H1 (cell line): Measurements from ENCODE around the gene RAB30. TPM values are rescaled to one million over a fixed set of nuclear protein-coding genes. Genes with fewer than 3 reads are reported as not detected.

Experiments used
- CTCF ChIA-PET: fragments of 300-600 bp; sonication (Branson Sonifier 250); formaldehyde crosslinking; loops from one replicate; lab custom pipeline; 2021; ENCODE audit not compliant: partially characterized antibody; lab: Charles Lee
- POLR2A ChIA-PET: fragments of 300-600 bp; sonication (Branson Sonifier 250); formaldehyde crosslinking; loops from one replicate; lab custom pipeline; 2021; ENCODE audit warnings: inconsistent platforms; ENCODE audit not compliant: partially characterized antibody; lab: Charles Lee
- DNase-seq, 2 experiments: peaks; one replicate each; pipeline versions ENCODE4 v3.0.0 to v3.0.0-alpha.2; 2010 to 2022; ENCODE audit warnings: low spot score in 2 of 2, low read depth in 1 of 2, mixed read lengths in 1 of 2
- FAIRE-seq: peaks from 2 replicates; lab custom pipeline; 2011; peaks lifted over from hg19 to GRCh38; lab: Jason Lieb, UNC
- H2AFZ ChIP-seq: 2 replicates; pipeline ENCODE4 v1.8.1; 2012; ENCODE audit warnings: low read length, inconsistent platforms
- H2AK5ac ChIP-seq: 2 replicates; pipeline ENCODE4 v1.6.1; 2013; ENCODE audit warnings: low read depth, low read length
- H2BK120ac ChIP-seq: replicated peaks from 2 replicates; pipeline ENCODE3; 2013; ENCODE audit warnings: low read depth, low read length, inconsistent platforms
- H2BK12ac ChIP-seq: 2 replicates; pipeline ENCODE4 v1.6.1; 2013; ENCODE audit warnings: low read depth, low read length
- H2BK15ac ChIP-seq: 2 replicates; pipeline ENCODE4 v1.6.1; 2013; ENCODE audit warnings: low read length
- H2BK20ac ChIP-seq: 2 replicates; pipeline ENCODE4 v1.6.1; 2013; ENCODE audit warnings: low read length
- H2BK5ac ChIP-seq: 2 replicates; pipeline ENCODE4 v1.6.1; 2013; ENCODE audit warnings: low read depth, low read length
- H3K14ac ChIP-seq: 2 replicates; pipeline ENCODE4 v1.6.1; 2013; ENCODE audit warnings: inconsistent platforms; ENCODE audit not compliant: insufficient read length
- H3K18ac ChIP-seq: 2 replicates; pipeline ENCODE4 v1.6.1; 2013; ENCODE audit warnings: low read length; ENCODE audit errors: extremely low read depth
- H3K23ac ChIP-seq: 2 replicates; pipeline ENCODE4 v1.6.1; 2013; ENCODE audit warnings: inconsistent platforms; ENCODE audit not compliant: insufficient read length
- H3K23me2 ChIP-seq: 2 replicates; pipeline ENCODE4 v1.6.1; 2013; ENCODE audit warnings: low read depth, low read length
- H3K27ac ChIP-seq: 2 replicates; pipeline ENCODE4 v1.6.1; 2011; ENCODE audit warnings: low read depth, low read length, inconsistent platforms
- H3K27me3 ChIP-seq, 4 experiments: replicated peaks in 1 of 4; 1 replicate in 1 of 4; 2 replicates in 3 of 4; pipeline versions ENCODE4 v1.6.1 to v1.8.1; 2011 to 2013; ENCODE audit warnings: low read length in 3 of 4, mild to moderate bottlenecking in 3 of 4, inconsistent platforms in 2 of 4, mixed read lengths in 2 of 4, moderate library complexity in 1 of 4; ENCODE audit not compliant: control insufficient read depth in 3 of 4, insufficient read depth in 3 of 4; ENCODE audit errors: extremely low read depth in 1 of 4
- H3K36me3 ChIP-seq, 4 experiments: 2 replicates each; pipeline versions ENCODE4 v1.6.1 to v1.8.1; 2011 to 2013; ENCODE audit warnings: mild to moderate bottlenecking in 4 of 4, low read length in 3 of 4, moderate library complexity in 2 of 4, control low read depth in 1 of 4, inconsistent platforms in 1 of 4; ENCODE audit not compliant: insufficient read depth in 4 of 4, control insufficient read depth in 2 of 4
- H3K4ac ChIP-seq: replicated peaks from 2 replicates; pipeline ENCODE3; 2013; ENCODE audit warnings: low read length, low read depth, mixed read lengths, inconsistent platforms; ENCODE audit not compliant: insufficient read length
- H3K4me1 ChIP-seq, 4 experiments: replicated peaks in 1 of 4; 1 replicate in 1 of 4; 2 replicates in 3 of 4; pipeline versions ENCODE4 v1.6.1 to v1.8.1; 2011 to 2013; ENCODE audit warnings: low read length in 3 of 4, inconsistent platforms in 2 of 4, mixed read lengths in 1 of 4; ENCODE audit not compliant: insufficient read depth in 4 of 4, control insufficient read depth in 3 of 4
- H3K4me2 ChIP-seq, 2 experiments: 2 replicates each; pipeline versions ENCODE4 v1.6.1 to v1.8.1; 2011 to 2013; ENCODE audit warnings: low read depth in 2 of 2, low read length in 2 of 2, control low read depth in 1 of 2, inconsistent platforms in 1 of 2, mild to moderate bottlenecking in 1 of 2; ENCODE audit not compliant: insufficient read depth in 1 of 2
- H3K4me3 ChIP-seq, 4 experiments: fragments of 200-600, 300-600 bp in 1 of 4; sonication (generic), shearing (Covaris generic), sonication (Bioruptor Twin) in 1 of 4; 2 replicates each; pipeline versions ENCODE4 v1.5.1 to v1.8.1; 2011 to 2016; ENCODE audit warnings: low read length in 4 of 4, low read depth in 3 of 4, control low read depth in 2 of 4, inconsistent platforms in 2 of 4, mild to moderate bottlenecking in 2 of 4, mixed read lengths in 1 of 4, moderate library complexity in 1 of 4; ENCODE audit not compliant: insufficient read depth in 2 of 4; ENCODE audit errors: extremely low read depth in 1 of 4
- H3K56ac ChIP-seq: replicated peaks from 2 replicates; pipeline ENCODE3; 2013; ENCODE audit warnings: low read depth, mild to moderate bottlenecking, mixed read lengths, low read length, inconsistent platforms; ENCODE audit not compliant: insufficient read length
- H3K79me1 ChIP-seq: 2 replicates; pipeline ENCODE4 v1.6.1; 2013; ENCODE audit warnings: low read depth, low read length, control low read depth
- H3K79me2 ChIP-seq, 2 experiments: 2 replicates each; pipeline versions ENCODE4 v1.6.1 to v1.8.1; 2012 to 2013; ENCODE audit warnings: low read length in 2 of 2, mild to moderate bottlenecking in 2 of 2, inconsistent platforms in 1 of 2; ENCODE audit not compliant: insufficient read depth in 2 of 2, control insufficient read depth in 1 of 2
- H3K9ac ChIP-seq, 4 experiments: replicated peaks in 1 of 4; 1 replicate in 1 of 4; 2 replicates in 3 of 4; pipeline versions ENCODE4 v1.6.1 to v1.8.1; 2011 to 2013; ENCODE audit warnings: low read depth in 3 of 4, low read length in 3 of 4, control low read depth in 2 of 4, mild to moderate bottlenecking in 2 of 4, moderate library complexity in 2 of 4, inconsistent platforms in 1 of 4; ENCODE audit errors: extremely low read depth in 1 of 4
- H3K9me3 ChIP-seq, 2 experiments: 2 replicates each; pipeline versions ENCODE4 v1.6.1 to v1.8.1; 2012 to 2013; ENCODE audit warnings: mild to moderate bottlenecking in 2 of 2, moderate library complexity in 2 of 2, control low read depth in 1 of 2, inconsistent platforms in 1 of 2, low read depth in 1 of 2, low read length in 1 of 2, mixed read lengths in 1 of 2; ENCODE audit not compliant: insufficient read depth in 2 of 2
- H4K20me1 ChIP-seq, 2 experiments: replicated peaks in 1 of 2; 2 replicates each; pipeline versions ENCODE3 to v1.8.1; 2011 to 2013; ENCODE audit warnings: inconsistent platforms in 2 of 2, low read length in 2 of 2, mild to moderate bottlenecking in 1 of 2; ENCODE audit not compliant: insufficient read depth in 2 of 2, control insufficient read depth in 1 of 2
- H4K5ac ChIP-seq: 2 replicates; pipeline ENCODE4 v1.6.1; 2013; ENCODE audit warnings: low read length, low read depth, mixed read lengths, inconsistent platforms; ENCODE audit not compliant: insufficient read length
- H4K8ac ChIP-seq: 2 replicates; pipeline ENCODE4 v1.8.0; 2013; ENCODE audit warnings: mild to moderate bottlenecking, moderate library complexity, low read length, inconsistent platforms; ENCODE audit not compliant: insufficient read depth; ENCODE audit errors: extremely low read depth
- H4K91ac ChIP-seq: replicated peaks from 2 replicates; pipeline ENCODE3; 2013; ENCODE audit warnings: low read length, mixed read lengths, inconsistent platforms; ENCODE audit not compliant: insufficient read length
- ASH2L ChIP-seq: fragments of 200-600, 300-600 bp; sonication (generic); IDR thresholded peaks from one replicate; pipeline ENCODE4 v1.7.1; 2017; ENCODE audit warnings: low read length
- ATF3 ChIP-seq: IDR thresholded peaks from 2 replicates; pipeline ENCODE4 v1.6.1; 2011; ENCODE audit warnings: low read depth, mild to moderate bottlenecking, low read length; ENCODE audit not compliant: insufficient read depth
- BACH1 ChIP-seq: IDR thresholded peaks from 2 replicates; pipeline ENCODE4 v1.6.1; 2012; ENCODE audit warnings: low read length, improper control_type of control experiment
- BRCA1 ChIP-seq: IDR thresholded peaks from 2 replicates; pipeline ENCODE4 v1.6.1; 2012; ENCODE audit warnings: low read depth, low read length, improper control_type of control experiment
- CBX8 ChIP-seq: fragments of 300-800, 300-1000 bp; sonication (generic); IDR thresholded peaks from 2 replicates; pipeline ENCODE4 v1.7.1; 2016; ENCODE audit warnings: low read depth, low read length, borderline replicate concordance
- CHD2 ChIP-seq: IDR thresholded peaks from 2 replicates; pipeline ENCODE4 v1.6.1; 2012; ENCODE audit warnings: low read length, improper control_type of control experiment
- GTF2F1 ChIP-seq: IDR thresholded peaks from 2 replicates; pipeline ENCODE4 v1.6.1; 2012; ENCODE audit warnings: low read depth, low read length, improper control_type of control experiment, borderline replicate concordance
- NANOG ChIP-seq: IDR thresholded peaks from 2 replicates; pipeline ENCODE4 v1.6.1; 2011; ENCODE audit warnings: low read length, low read depth, mild to moderate bottlenecking, inconsistent platforms; ENCODE audit not compliant: insufficient read depth, poor library complexity, severe bottlenecking
- RXRA ChIP-seq: IDR thresholded peaks from 2 replicates; pipeline ENCODE4 v1.6.1; 2011; ENCODE audit warnings: low read depth, mild to moderate bottlenecking, low read length, moderate library complexity; ENCODE audit not compliant: insufficient read depth
- SIN3A ChIP-seq, 2 experiments: IDR thresholded peaks in 1 of 2; conservative IDR thresholded peaks in 1 of 2; 2 replicates each; pipeline ENCODE4 v1.6.1; 2011 to 2012; ENCODE audit warnings: low read length in 2 of 2, improper control_type of control experiment in 1 of 2, low read depth in 1 of 2, mild to moderate bottlenecking in 1 of 2
- SP4 ChIP-seq: IDR thresholded peaks from 2 replicates; pipeline ENCODE4 v1.6.1; 2012; ENCODE audit warnings: low read length, inconsistent platforms
- YY1 ChIP-seq: IDR thresholded peaks from 2 replicates; pipeline ENCODE4 v1.6.1; 2011; ENCODE audit warnings: low read depth, mild to moderate bottlenecking, low read length
- WGBS, 2 experiments: shearing (Covaris generic) in 1 of 2; methylation state at CpG; one replicate each; pipeline versions ENCODE4 v1.1.6 to v1.1.7; 2013 to 2015; ENCODE audit warnings: low lambda C conversion rate in 2 of 2, mixed read lengths in 2 of 2, inconsistent platforms in 1 of 2, low coverage in 1 of 2, missing lambda C conversion rate in 1 of 2; ENCODE audit not compliant: insufficient replicate concordance in 2 of 2, insufficient coverage in 1 of 2, insufficient read length in 1 of 2; ENCODE audit errors: extremely low coverage in 1 of 2, missing lambda C conversion rate in 1 of 2; 5-methylcytosine and 5-hydroxymethylcytosine counted together
- polyA plus RNA-seq, 7 experiments: library from polyadenylated mRNA; depleted of rRNA in 3 of 7; stranded (reverse) in 5 of 7; unstranded in 2 of 7; fragments of >200 nt in 5 of 7; fragments of 200-250 nt in 2 of 7; gene quantifications; 1 replicate in 5 of 7; 2 replicates in 1 of 7; 4 replicates in 1 of 7; pipeline versions ENCODE4 v1.2.1 to v1.2.3, GENCODE V29; 2011 to 2013; ENCODE audit warnings: missing spikeins in 2 of 7, mixed read lengths in 2 of 7
- total RNA-seq: library from RNA; stranded (reverse); fragmentation: NEBNext Ultra II Directional; extraction: Animal tissue kit (Norgen Biotek cat#: 25700); gene quantifications from 2 replicates; pipeline ENCODE4 v1.2.1, GENCODE V29; 2021

Gene RAB30
- total and polyA plus RNA-seq, 2 of the 8 experiments (the other 6 are each of a cell fraction or from before 2014, with no cell fraction given), result 1.6 to 11.7 TPM

DNA sequence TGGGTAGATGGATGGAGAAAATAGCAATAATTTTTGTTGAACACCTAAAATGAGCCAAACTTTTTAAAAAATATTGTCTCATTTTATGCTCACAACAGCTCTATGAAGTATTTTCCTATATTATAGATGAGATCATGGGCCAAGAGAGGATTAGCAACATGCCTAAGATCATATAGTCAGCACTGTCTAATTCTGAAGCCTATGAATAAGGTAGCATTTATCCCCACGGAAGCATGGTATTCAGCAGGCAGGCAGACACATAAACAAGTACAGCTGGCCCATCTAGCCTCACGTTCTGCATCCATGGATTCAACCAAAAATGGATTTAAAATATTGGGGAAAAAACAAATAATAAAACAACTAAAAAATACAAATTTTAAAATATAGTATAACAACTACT is 21.9 kb upstream of the RAB30 start:
- Histone ChIP-seq H2BK15ac (no peak overlapping the region), H4K5ac (no peak overlapping the region), H4K91ac (no peak overlapping the region), H3K23me2 (no peaks in the 10 kb centered on the region), H3K4ac (no peak overlapping the region), H3K36me3 (no peaks in the 10 kb centered on the region), H3K14ac (no peak overlapping the region), H2BK120ac (no peak overlapping the region), H3K27me3 (no peaks in the 10 kb centered on the region), H3K9me3 (no peaks in the 10 kb centered on the region), H2AK5ac (no peak overlapping the region), H3K18ac (no peak overlapping the region), H3K4me1 (no peaks in the 10 kb centered on the region), H2BK5ac (no peak overlapping the region), H2BK12ac (no peak overlapping the region), H4K8ac (no peak overlapping the region), H2AFZ (no peak overlapping the region), H3K23ac (no peak overlapping the region), H3K56ac (no peak overlapping the region), H3K27ac (no peak overlapping the region), H3K4me3 (no peak overlapping the region), H4K20me1 (no peaks in the 10 kb centered on the region), H3K4me2 (no peak overlapping the region), H3K9ac (no peak overlapping the region), H2BK20ac (no peak overlapping the region), H3K79me2 (no peaks in the 10 kb centered on the region), H3K79me1 (no peaks in the 10 kb centered on the region)
- DNase-seq (no peak), FAIRE-seq (no peak)
- ChIA-PET POLR2A (interaction anchor here (0.6 kb wide), 1 partner anchor 418 kb away, joined by 6 read pairs; no protein-coding TSS in a partner anchor), CTCF (interaction anchor here (0.6 to 1.7 kb wide), 3 partner anchors 8 to 376 kb away, joined by 3 to 6 read pairs (median 4); no protein-coding TSS in a partner anchor)
- 91% methylated on average over 2 of the region's 2 CpGs; no CpG with 5 or more reads in 1 of the 2 experiments for WGBS, 2 experiments
- TF ChIP-seq CBX8, result no peak
- no peak for TF ChIP-seq SIN3A (conservative IDR thresholded peaks at IDR 0.05 in 1 of 2, IDR thresholded peaks at IDR 0.05 in 1 of 2; ENCODE audit: low read depth in 1 of 2, low read length in 2 of 2)
- no peak for TF ChIP-seq RXRA
- no peak for TF ChIP-seq BACH1
- no peak for TF ChIP-seq ASH2L
- no peak for TF ChIP-seq CHD2
- no peak for TF ChIP-seq ATF3
- no peak for TF ChIP-seq GTF2F1
- TF ChIP-seq NANOG, result no peak
- TF ChIP-seq BRCA1, result no peak
- no peak for TF ChIP-seq YY1
- no peak for TF ChIP-seq SP4
